SW 1271 (cell line): ENCODE measurements around the gene AGBL1.

Source experiments
- DNase-seq, 2 experiments: peaks; one replicate each; lab custom pipeline; 2025; lab: John Stamatoyannopoulos, UW

The AGBL1 gene

DNA sequence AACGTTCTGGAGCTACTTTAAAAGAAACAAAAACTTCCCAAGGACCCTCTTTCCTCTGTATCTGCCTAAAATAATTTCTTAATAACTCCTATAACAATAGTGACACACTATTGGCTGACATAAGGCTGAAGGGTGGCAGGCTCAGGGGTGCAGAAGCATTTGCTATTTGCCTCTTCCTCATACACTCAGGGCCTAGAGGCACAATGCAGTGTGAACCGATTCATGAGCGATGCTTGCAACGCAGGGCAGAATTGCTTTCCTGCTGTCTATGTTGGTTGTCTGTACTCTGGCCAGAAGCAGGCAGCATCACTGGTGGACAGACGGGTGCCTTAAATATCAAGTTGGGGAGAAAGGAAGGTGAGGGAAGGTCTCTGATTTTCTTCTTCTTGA is 157.4 kb downstream of the AGBL1 start:
- DNase-seq, result no peak

DNA sequence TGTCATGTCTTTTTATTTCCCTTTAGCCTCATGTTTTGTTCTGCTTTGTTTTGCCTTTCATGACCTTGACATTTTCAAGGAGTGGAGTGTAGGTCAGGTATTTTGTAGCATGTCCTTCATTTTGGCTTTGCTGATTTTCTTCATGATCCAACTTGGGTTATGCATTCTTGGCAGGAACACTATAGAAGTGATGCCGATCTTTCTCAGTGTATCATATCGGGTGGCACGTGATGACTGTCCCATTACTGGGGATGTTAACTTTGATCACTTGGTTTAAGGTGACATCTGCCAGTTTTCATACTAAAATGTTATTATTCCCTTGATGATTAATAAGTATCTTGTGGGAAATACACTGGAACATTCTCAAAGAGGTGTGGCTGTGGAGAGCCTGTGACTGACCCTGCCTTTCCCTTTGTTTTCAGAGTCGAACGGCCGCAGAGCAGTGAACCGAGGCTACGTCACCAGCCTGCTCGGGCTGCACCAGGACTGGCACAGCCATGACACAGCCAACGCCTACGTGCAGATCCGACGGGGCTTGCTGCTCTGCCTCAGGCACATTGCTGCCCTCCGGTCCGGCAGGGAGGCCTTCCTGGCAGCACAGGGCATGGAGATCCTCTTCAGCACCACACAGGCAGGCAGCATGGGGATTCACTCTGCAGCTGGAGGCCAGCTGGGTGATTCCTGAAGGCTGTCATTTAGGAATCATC is 167.7 kb downstream of the AGBL1 start:
- DNase-seq, result no peak

DNA sequence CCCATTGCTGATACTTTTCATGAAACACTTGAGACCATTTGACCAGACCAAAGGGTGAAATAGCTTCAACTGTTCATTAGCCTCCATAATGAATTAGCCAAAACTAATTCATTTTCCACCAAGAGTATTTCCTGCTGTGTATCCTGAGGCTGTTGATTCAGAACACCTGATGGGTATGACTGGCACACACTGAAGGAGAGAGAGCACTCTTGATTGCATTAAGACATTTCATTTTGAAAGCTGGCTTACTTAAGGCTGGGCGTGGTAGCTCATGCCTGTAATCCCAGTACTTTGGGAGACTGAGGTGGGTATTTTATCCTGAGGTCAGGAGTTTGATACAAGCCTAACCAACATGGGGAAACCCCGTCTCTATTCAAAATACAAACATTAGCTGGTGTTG is 175.6 kb downstream of the AGBL1 start:
- DNase-seq, result no peak

DNA sequence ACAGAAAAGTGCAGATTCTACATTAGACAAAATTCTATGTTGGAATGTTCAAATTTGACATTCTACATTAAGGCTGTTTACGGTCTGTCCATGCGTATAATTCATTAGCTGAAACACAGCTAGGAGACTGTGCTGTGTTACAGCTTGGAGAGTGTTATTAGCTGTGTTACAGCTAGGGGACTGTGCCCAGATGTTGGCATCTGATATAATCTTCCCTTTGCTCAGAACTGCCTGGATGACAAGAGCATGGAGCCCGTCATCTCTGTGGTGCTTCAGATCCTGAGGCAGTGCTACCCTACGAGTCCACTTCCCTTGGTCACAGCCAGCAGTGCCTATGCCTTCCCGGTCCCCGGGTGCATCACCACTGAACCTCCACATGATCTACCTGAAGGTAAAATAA is 177.0 kb downstream of the AGBL1 start:
- no peak for DNase-seq

DNA sequence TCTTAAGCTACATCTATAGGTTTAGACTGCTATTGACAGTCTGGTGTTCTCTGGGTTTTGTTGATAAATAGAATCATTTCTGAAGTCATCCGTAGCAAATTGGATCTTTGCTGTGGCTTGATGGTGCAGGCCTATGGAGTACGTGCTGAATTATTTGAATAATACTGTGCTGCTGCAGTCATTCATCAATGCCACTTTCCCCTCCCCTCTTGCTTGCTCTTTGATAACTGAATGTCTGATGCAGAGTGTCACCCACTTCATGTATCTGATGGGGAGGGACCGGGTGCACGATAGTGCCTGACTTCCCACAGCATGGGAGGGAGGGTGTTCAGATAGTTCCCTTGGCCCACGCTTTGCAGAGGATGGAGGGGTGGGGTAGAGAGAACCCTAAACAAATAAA is 179.9 kb downstream of the AGBL1 start:
- no peak for DNase-seq

DNA sequence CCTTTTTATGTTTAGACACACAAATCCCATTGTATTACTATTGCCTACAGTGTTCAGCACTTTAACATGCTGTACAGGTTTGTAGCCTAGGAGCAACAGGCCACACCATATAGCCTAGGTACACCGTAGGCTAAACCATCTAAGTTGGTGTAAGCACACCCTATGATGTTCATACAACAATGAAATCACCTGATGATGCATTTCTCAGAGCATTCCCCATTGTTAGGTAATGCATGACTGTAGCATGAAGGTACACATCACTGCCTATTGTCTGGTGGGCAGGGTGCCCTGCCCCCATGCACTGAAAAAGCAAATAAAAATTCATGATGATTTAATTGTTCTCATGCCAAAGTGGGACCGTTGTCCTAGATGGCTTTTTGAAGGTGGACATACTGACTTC is 183.6 kb downstream of the AGBL1 start:
- no peak for DNase-seq

DNA sequence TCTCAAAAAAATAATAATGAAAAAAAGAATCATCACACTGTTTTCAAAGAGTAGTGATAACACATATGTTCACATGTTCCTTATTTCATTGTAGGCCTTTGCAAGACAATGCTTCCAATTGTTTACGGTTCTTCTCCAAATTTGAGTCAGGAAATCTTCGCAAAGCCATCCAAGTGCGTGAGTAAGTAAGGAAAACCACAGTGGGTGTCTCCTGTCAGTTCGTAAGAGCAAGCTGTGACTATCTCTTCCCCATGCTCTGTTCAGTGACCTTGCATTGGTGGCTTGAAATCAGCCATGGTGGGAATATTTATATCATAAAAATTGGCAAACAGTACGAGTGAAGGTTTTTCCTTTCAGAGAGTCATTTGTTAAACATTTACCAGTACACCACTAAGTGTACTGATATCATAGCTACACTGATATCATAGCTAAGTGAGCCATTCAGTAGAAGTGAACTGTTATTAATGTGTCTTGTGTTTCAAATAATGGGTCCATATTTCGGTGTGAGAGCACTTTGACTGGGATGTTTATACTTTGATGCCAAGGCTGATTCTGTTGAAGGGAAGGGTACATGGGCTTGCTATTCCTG is 187.3 kb downstream of the AGBL1 start:
- no peak for DNase-seq

DNA sequence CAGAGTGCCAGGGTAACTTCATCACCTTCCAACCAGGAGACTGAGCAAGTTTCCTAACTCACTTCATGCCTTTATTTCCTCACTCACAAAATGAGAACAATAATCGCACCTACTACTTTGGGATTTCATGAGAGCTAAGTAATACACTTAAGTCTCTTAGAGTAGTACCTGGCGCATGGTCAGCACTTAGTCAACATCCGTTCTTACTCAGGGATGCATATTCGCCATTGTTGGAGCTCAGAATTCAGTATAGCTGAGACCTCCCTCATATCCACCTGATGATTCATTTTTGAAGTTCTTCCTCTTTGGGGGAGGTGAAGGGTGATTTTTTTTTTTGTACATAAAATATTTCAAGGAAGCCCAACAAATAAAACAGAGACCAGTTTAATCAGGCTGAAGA is 188.2 kb downstream of the AGBL1 start:
- DNase-seq, result no peak

DNA sequence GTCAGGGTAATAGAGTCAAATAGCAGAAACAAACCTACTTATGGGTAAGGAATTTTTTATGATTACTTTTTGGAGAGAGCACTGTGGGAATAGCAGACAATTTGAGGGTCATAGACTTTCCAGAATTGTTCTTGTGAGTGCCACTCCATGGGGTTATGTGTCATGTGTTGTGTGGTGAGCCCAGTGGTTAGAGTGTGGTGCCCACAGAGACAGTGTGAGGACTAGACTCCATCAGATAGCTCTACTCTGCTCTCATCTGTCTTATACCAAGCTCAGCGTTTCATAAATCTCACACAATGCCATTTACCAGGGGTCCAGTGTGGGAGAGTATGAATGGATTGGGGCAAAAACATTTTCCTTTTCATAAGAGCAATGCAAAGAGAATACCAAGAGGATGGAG is 188.9 kb downstream of the AGBL1 start:
- DNase-seq, result no peak

DNA sequence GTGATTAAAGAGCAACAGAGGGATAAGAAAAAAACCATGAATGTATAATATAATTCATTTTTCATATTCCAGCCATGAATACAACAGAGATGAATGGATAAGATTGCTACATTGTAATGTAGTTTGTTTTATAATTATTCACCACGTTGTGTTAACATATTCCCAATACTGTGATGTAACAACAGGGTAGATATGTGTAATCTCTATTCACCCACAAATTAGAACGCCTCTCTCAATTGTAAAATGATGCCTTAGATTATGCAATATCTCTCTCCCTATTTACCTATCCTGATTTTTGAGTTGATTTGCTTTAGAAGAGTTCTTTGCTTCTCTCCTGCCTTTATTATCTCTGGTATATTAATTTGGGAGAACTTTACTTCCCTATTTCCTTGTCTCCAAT is 193.6 kb downstream of the AGBL1 start:
- no peak for DNase-seq

DNA sequence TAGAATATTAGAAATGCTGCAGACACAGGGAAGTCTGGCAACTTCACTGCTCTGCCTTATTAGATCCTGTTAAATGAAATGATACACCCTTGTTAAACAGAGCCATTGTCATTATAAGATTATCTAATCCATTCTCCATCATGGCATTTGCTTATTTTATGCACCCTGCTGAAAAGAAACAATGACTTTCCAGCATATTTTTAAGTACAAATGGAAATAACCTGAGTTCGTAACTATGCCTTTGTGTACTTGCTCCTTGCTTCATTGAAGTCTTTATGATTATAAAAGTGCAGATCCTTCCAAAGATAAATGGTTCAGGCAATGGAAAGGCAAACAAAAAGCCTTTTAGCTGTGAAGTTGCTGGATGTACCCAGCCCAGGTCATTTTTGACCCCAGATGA is 195.7 kb downstream of the AGBL1 start:
- DNase-seq, result no peak

DNA sequence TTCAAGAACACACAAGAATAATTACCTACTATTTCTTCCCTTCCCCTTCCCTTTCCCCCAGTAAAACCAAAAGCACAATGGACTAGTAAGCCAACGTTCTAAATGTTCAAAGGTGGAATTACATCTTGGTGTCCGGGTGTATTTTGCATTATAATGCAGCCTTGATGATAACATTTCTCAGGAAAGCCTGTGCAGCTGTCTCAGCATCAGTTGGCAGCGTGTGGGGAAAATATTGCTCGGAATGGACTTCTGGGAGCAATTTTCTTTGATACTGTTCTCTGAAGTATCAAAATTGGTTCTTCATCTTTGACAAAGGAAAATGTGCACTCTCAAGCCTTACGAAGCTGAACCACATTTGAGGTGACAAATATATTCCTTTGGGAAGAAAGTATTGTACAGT is 198.9 kb downstream of the AGBL1 start:
- DNase-seq, result no peak

DNA sequence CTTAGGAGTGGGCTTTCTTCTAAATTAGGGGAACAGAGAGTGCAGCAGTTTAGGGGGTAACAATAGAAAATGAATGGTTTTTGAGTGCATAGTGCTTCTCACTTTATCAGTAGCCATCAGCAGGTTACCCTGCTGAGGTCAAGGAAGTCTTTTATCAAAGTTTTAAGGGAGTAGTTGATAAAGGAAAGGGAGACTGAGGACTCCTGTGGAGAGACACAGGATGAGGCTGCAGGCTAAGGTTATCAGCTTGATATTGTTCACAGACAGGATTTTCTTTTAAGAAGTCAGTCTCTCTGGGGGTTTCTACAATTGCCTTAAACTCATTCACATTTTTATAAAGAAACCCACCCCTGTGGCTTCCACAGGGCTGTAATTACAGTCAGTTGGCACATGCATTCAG is 205.0 kb downstream of the AGBL1 start:
- DNase-seq, result no peak

DNA sequence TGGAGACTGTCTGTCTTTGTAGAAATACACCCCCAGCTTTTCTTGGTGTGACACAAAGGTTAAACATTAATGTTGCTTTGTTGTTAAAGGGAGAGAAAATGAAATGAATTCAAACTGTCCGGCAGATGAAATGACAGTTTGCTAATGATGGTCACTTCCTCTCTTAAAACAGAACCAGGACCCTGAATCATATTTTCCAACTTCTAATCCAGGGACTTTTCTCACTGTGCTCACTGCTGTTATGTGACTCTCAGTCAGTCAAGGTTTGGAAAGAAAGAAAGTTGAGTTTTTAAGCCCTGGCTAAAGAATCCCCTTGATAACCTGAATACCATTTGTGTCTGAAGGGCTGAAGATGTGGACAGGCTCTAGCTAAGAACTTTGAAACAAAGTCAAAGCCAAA is 215.8 kb downstream of the AGBL1 start:
- no peak for DNase-seq

DNA sequence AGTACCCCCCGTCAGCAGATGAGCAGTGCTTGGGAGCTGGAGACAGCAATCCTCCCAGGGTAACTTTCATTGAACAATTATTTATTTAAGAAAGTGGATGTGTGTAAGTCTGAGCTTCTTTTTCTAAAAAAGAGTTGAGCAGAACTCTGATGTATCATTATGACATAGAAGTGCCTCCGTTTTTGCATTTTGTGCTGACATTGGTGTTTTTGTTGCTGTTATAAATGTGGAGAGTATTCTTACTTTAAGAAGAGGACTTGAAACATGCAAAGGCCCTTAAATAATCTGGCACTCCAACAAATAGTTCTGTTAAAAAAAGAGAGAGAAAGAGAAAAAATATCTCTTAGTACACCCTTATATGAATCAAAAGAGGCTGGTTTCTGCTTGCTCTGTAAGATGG is 217.1 kb downstream of the AGBL1 start:
- no peak for DNase-seq

DNA sequence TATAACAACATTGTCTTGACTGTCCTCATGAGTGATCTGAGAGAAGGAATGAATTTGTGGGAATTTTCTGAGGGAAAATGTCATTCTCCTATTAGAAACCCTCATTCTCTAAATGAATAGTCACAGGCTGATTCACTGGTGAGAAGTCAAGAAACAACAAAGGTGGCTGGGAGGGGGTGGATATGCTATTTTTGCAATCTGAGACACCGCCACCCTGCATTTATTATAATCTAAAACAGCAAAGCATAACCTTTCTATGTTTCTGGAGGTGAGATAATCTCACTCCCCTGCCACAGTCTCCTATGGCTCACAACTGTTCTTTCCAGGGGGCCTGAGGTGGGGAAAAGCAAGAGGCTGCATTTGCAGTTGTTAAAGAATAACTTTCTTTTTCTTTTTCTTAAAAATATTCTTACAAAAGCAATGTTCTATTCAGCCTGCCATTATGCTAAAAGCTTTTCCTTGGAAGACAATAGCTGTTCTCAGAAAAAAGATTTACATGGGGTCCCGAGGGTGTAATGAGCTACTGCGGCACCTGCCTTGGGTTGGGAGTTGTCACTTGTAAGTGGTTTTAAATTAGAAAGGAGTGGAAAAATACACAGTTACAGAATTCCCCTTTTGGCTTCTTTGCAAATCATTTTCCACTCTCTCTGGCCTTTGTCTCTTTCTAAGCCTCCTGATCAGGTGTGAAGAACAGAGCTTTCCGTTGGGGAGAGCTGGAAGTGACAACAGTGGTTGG is 220.9 kb downstream of the AGBL1 start:
- no peak for DNase-seq

DNA sequence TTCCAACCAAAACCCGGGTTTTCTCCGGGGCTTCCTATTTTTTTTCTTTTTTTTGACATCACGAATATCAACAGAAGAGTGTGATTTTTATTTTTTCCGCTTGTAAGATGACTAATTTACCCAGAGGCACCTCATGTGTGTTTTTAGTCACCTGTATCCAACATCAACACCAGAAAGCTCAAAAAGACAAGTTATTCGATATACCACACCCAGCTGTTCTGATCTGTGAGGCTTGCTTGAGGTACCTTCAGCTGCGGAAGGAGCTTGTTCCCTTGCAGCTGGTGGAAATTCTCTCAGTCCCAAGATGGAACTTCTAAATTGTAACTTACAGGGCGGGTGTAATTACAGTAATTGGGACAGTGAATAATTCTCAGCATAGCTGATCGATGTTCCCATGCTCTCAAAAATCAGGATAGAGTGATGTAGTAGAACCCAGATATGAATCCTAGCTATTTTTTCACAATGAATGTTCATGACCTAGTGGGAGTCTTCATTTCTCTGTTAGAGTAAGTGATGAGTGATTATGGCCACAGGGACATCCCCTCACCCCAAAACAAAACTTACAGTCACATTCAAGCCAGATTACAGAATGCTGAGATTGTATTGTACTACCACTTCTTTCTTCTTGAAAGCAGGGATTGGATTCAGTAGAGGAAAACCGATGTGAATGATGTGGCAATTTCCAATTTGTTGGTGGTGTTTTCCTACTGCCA is 232.1 kb downstream of the AGBL1 start:
- no peak for DNase-seq

DNA sequence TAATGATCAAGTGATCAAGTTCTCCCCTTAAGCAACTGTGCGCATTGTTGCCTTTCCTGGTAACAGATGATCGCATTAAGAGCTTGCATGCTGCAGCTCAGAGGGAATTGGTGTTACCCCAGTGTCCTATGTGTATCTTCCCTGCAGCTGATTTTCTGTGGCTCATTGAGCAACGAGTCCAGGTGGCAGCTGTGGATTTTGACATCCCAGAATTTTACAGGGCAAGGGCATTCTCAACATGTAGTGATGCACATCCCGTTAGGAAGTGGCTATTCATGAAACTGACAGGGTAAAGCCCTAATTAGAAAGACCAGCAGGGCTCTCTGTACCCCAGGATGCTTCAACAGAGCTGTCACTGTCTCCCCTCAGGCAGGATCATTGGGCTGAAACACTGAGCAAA is 232.8 kb downstream of the AGBL1 start:
- DNase-seq, result no peak

DNA sequence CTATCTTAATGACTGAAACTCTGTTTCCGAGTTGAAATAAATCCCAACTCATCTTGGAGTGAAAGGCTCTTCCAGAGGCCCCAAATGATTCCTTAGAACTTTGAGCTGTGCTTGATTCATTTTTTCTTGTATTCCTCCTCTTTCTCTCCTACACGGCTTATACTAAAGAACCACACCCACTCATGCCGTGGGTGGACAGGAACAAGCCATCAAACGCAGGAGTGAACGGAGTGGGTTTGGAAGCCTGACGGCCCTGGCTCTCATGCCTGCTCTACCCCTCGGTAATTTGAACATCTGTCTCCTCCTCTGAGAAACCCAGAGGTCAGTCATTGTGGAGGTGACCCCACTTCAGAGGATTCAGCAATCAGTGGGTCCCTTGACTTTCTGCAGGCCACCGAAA is 236.5 kb downstream of the AGBL1 start:
- no peak for DNase-seq

DNA sequence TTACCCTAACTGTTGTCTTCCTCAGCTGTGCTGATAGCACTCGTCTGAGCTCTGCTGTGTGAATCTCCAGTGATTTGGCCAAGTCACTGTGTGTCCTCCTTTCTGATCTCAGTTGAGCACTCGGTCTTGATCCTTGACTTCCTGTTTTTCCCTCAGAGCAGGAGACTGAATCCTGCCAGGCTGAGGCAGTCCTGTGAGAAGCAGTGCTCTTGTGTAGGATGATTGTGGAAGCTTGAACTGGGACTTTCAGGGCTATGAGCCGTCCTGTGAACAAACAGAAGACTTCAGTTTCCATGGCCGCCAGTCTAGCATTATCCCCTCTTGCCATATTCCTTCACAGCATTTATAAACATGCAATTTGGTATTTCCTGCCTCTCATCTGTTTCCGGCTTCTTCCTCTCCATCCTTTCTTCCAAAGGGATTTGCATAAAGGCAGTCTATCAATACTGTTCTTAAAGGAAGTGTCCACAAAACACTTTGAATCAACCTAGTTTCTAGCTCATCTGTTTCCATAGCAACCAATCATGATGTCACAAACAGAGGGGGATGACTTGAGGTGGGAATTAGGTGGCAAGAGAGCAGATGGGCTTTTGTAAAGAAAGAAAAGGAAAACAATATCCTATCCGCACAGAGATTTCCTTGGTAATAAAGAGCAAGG is 237.2 kb downstream of the AGBL1 start:
- DNase-seq, result no peak

DNA sequence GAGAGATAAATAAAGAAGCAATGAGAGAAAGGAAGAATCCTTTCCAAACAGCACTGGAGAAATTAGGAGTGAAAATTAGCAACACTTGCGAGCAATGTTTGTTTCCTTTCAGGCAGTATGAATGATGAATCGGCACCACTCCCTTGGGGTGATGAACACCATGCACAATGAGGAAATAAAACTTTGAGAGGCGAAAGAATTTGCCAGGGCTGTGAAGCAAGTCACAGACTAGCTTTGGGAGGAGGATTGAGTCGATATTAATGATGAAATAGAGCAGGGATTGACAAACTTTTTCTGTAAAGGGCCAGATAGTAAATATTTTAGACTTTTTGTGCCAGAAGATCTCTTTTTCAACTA is 237.7 kb downstream of the AGBL1 start:
- no peak for DNase-seq

DNA sequence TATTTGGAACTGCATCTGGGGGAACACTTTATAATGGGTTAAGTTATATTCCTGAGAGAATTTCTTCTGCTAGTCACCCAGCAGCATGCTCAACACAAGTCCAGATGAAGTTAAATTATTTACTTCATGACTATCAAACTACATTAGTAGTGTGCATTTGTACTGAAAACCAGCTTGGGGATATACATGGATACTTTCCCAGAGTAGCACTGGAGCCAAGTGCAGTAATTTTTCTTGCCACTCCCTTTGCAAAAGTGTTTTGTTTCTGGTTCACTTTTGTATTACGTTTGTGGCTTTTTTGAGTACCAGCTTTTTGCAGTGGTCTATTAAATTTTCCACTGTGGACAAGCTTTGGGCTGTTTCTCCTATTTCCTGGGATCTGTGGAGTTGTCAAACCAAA is 243.0 kb downstream of the AGBL1 start:
- DNase-seq, result no peak
